GM20431 (cell line): ENCODE measurements around the gene NOA1.

ENCODE experiments used
- in situ Hi-C: fragments of 300-500 bp; cut with MseI, MboI; formaldehyde crosslinking; loops from one replicate; pipeline ENCODE4 v1.15.0; 2020; ENCODE audit warnings: low sequenced_read_pairs; ENCODE audit not compliant: unreplicated experiment

The NOA1 gene

GRCh38 chr4:56977321-56978012, at the start of gene NOA1:
TSS of gene NOA1 (minus strand) at chr4:56977606. CDS start at chr4:56977585, 21 bp downstream.
- in situ Hi-C loops, result no loop called here

- in situ Hi-C loops, result no loop called here
Measured at GRCh38 chr4:57023104-57023503, 45.7 kb upstream of the NOA1 start.

- in situ Hi-C loops, result no loop called here
Measured at GRCh38 chr4:57020467-57021101, 43.2 kb upstream of the NOA1 start.

- in situ Hi-C loops, result no loop called here
Measured at GRCh38 chr4:57018980-57019379, 41.6 kb upstream of the NOA1 start.

- in situ Hi-C loops, result no loop called here
Measured at GRCh38 chr4:57013543-57014120, 36.2 kb upstream of the NOA1 start.

GRCh38 chr4:56999751-57000150, 22.3 kb upstream of the NOA1 start:
- in situ Hi-C loops, result no loop called here

GRCh38 chr4:56995525-56995924, 18.1 kb upstream of the NOA1 start:
- in situ Hi-C loops, result no loop called here

GRCh38 chr4:56990109-56990905, 12.9 kb upstream of the NOA1 start:
- in situ Hi-C loops, result no loop called here

- in situ Hi-C loops, result no loop called here
Measured at GRCh38 chr4:56986952-56987351, 9.5 kb upstream of the NOA1 start.

- in situ Hi-C loops, result no loop called here
Measured at GRCh38 chr4:56986192-56986591, 8.8 kb upstream of the NOA1 start.

GRCh38 chr4:56981795-56982201, 4.4 kb upstream of the NOA1 start:
- in situ Hi-C loops, result no loop called here

- in situ Hi-C loops, result no loop called here
Measured at GRCh38 chr4:56979421-56980072, 2.1 kb upstream of the NOA1 start.

- in situ Hi-C loops, result no loop called here
Measured at GRCh38 chr4:56978750-56979303, 1.4 kb upstream of the NOA1 start, which contains the start of gene POLR2B. TSS of gene POLR2B (plus strand) at chr4:56978896. CDS start at chr4:56978986, 90 bp downstream.

GRCh38 chr4:56976837-56977320, 527 bp downstream of the NOA1 start:
- in situ Hi-C loops, result no loop called here

- in situ Hi-C loops, result no loop called here
Measured at GRCh38 chr4:56976283-56976836, 1.0 kb downstream of the NOA1 start.

- in situ Hi-C loops, result no loop called here
Measured at GRCh38 chr4:56973336-56973735, 4.1 kb downstream of the NOA1 start.

- in situ Hi-C loops, result no loop called here
Measured at GRCh38 chr4:56972809-56973208, 4.6 kb downstream of the NOA1 start.

GRCh38 chr4:56972389-56972788, 5.0 kb downstream of the NOA1 start:
- in situ Hi-C loops, result no loop called here

GRCh38 chr4:56971383-56971782, 6.0 kb downstream of the NOA1 start:
- in situ Hi-C loops, result no loop called here
